ENCODE data around the gene MOV10L1.

Gene MOV10L1

GRCh38 chr22:50208430-50208938, 118.7 kb downstream of the MOV10L1 start:
- no peak for DNase-seq

- no peak for DNase-seq
These were observed 119.4 kb downstream of the MOV10L1 start for GRCh38 chr22:50208939-50209892.

GRCh38 chr22:50209893-50210292, 120.1 kb downstream of the MOV10L1 start:
- peak; percentile 65 for DNase-seq

GRCh38 chr22:50210378-50211139, 120.8 kb downstream of the MOV10L1 start:
- DNase-seq: no peak

GRCh38 chr22:50211147-50211546, 121.3 kb downstream of the MOV10L1 start:
- no peak for DNase-seq
